Measurements from ENCODE around the gene RGS5. TPM values are rescaled to one million over a fixed set of nuclear protein-coding genes. Genes with fewer than 3 reads are reported as not detected.

Gene RGS5
- total RNA-seq, 1 donor from 2014 or later, result 1.1 TPM

- Mint-ChIP-seq H3K27ac (no peak overlapping the region), H3K4me1 (no peaks in the 10 kb centered on the region), H3K36me3 (ENCODE audit: low read depth) (no peaks in the 10 kb centered on the region), H3K27me3 (no peaks in the 10 kb centered on the region), H3K4me3 (no peak overlapping the region), H3K9me3 (no peaks in the 10 kb centered on the region)
- ChIA-PET CTCF (no interaction called here), POLR2A (no interaction called here)
- DNase-seq, result no peak
- no peak for ATAC-seq (ENCODE audit: low read depth)
- TF ChIP-seq CTCF (IDR thresholded peaks at IDR 0.05), result no peak
- intact Hi-C loops (cut with micrococcal nuclease), result no loop called here
Observed at GRCh38 chr1:163147019-163147418, 55.7 kb downstream of the RGS5 start.

GRCh38 chr1:163145435-163145834 is 57.3 kb downstream of the RGS5 start:
- intact Hi-C loops (cut with micrococcal nuclease), result no loop called here
- H3K9me3 Mint-ChIP-seq, result no peaks in the 10 kb centered on the region
- TF ChIP-seq CTCF (IDR thresholded peaks at IDR 0.05), result no peak
- H3K4me3 Mint-ChIP-seq, result no peak overlapping the region
- H3K27me3 Mint-ChIP-seq, result no peaks in the 10 kb centered on the region
- no peak overlapping the region for H3K27ac Mint-ChIP-seq
- no peaks in the 10 kb centered on the region for H3K4me1 Mint-ChIP-seq
- DNase-seq (no peak), ATAC-seq (ENCODE audit: low read depth) (no peak)
- ChIA-PET CTCF (no interaction called here), POLR2A (no interaction called here)
- H3K36me3 Mint-ChIP-seq (ENCODE audit: low read depth), result no peaks in the 10 kb centered on the region

GRCh38 chr1:163144418-163144817 is 58.3 kb downstream of the RGS5 start:
- no peaks in the 10 kb centered on the region for H3K9me3 Mint-ChIP-seq
- intact Hi-C loops (cut with micrococcal nuclease), result no loop called here
- no peak for TF ChIP-seq CTCF (IDR thresholded peaks at IDR 0.05)
- no peak overlapping the region for H3K4me3 Mint-ChIP-seq
- H3K4me1 Mint-ChIP-seq, result no peaks in the 10 kb centered on the region
- ChIA-PET CTCF (no interaction called here), POLR2A (no interaction called here)
- H3K27ac Mint-ChIP-seq, result no peak overlapping the region
- no peaks in the 10 kb centered on the region for H3K27me3 Mint-ChIP-seq
- no peaks in the 10 kb centered on the region for H3K36me3 Mint-ChIP-seq (ENCODE audit: low read depth)
- ATAC-seq (ENCODE audit: low read depth), result no peak
- DNase-seq, result no peak

GRCh38 chr1:163142152-163142551 is 60.6 kb downstream of the RGS5 start:
- POLR2A ChIA-PET, result no interaction called here
- Mint-ChIP-seq H3K4me3 (no peak overlapping the region), H3K27ac (no peak overlapping the region)

GRCh38 chr1:163141556-163141955 is 61.2 kb downstream of the RGS5 start:
- H3K27ac Mint-ChIP-seq, result no peak overlapping the region
- ChIA-PET POLR2A (no interaction called here), CTCF (no interaction called here)
- peaks cover 10% of the 10 kb centered on the region for H3K27me3 Mint-ChIP-seq
- no peak for TF ChIP-seq CTCF (IDR thresholded peaks at IDR 0.05)
- intact Hi-C loops (cut with micrococcal nuclease), result no loop called here
- DNase-seq (no peak), ATAC-seq (ENCODE audit: low read depth) (no peak)
- no peak overlapping the region for H3K4me3 Mint-ChIP-seq
- no peaks in the 10 kb centered on the region for H3K4me1 Mint-ChIP-seq
- H3K36me3 Mint-ChIP-seq (ENCODE audit: low read depth), result no peaks in the 10 kb centered on the region
- no peaks in the 10 kb centered on the region for H3K9me3 Mint-ChIP-seq

More at GRCh38 chr1:163142152-163142551, 60.6 kb downstream of the RGS5 start:
- intact Hi-C loops (cut with micrococcal nuclease), result no loop called here
- CTCF ChIA-PET, result no interaction called here
- DNase-seq (no peak), ATAC-seq (ENCODE audit: low read depth) (no peak)
- TF ChIP-seq CTCF (IDR thresholded peaks at IDR 0.05), result no peak
- H3K4me1 Mint-ChIP-seq, result no peaks in the 10 kb centered on the region
- no peaks in the 10 kb centered on the region for H3K9me3 Mint-ChIP-seq
- no peaks in the 10 kb centered on the region for H3K36me3 Mint-ChIP-seq (ENCODE audit: low read depth)
- H3K27me3 Mint-ChIP-seq, result peaks cover 6% of the 10 kb centered on the region

Measured in activated B cell treated with CpG ODN at 0.5 μM for 24 hours (primary cell).